Ascending aorta (tissue), 2 donors: ENCODE data around the gene PRPF40A. TPM values are rescaled to one million over a fixed set of nuclear protein-coding genes. Genes with fewer than 3 reads are reported as not detected.

Experiments
- DNase-seq, 2 donors: peaks; one replicate each; pipeline ENCODE4 v3.0.0-alpha.2; 2019; ENCODE audit warnings: low spot score in 2 of 2
- H3K27ac ChIP-seq, 2 donors: fragments of 200-600 bp; sonication (generic); one replicate each; pipeline ENCODE4 v1.5.1; 2016 to 2017; ENCODE audit warnings: mild to moderate bottlenecking in 1 of 2
- H3K27me3 ChIP-seq: fragments of 200-600 bp; sonication (generic); one replicate; pipeline ENCODE4 v1.5.1; 2017
- H3K36me3 ChIP-seq, 2 donors: fragments of 200-600 bp; sonication (generic); one replicate each; pipeline ENCODE4 v1.5.1; 2016
- H3K4me1 ChIP-seq, 2 donors: fragments of 200-600 bp; sonication (generic); one replicate each; pipeline ENCODE4 v1.5.1; 2016 to 2017; ENCODE audit warnings: mild to moderate bottlenecking in 1 of 2
- H3K4me3 ChIP-seq, 2 donors: fragments of 200-600 bp; sonication (generic); one replicate each; pipeline ENCODE4 v1.5.1; 2016 to 2017; ENCODE audit warnings: mild to moderate bottlenecking in 1 of 2
- H3K9me3 ChIP-seq, 2 donors: fragments of 200-600 bp; sonication (generic); one replicate each; pipeline ENCODE4 v1.5.1; 2016
- CTCF ChIP-seq, 3 experiments: fragments of 200-600 bp in 2 of 3; fragments of 450-650 bp in 1 of 3; sonication (generic) in 2 of 3; IDR thresholded peaks; one replicate each; pipeline ENCODE4 v1.5.1; 2016 to 2019; ENCODE audit warnings: antibody characterized with exemption in 3 of 3, mild to moderate bottlenecking in 1 of 3, moderate library complexity in 1 of 3
- intact Hi-C: fragments of 100-400 bp; cut with DNase I; formaldehyde crosslinking; loops from one replicate; pipeline ENCODE4 v1.15.1; 2023
- total RNA-seq: library from RNA; depleted of rRNA; stranded (reverse); fragments of >200 nt; gene quantifications from one replicate; pipeline ENCODE4 v1.1.0, GENCODE V29; 2016

PRPF40A gene
- total RNA-seq, 1 donor from 2014 or later, result 28.9 TPM

GRCh38 chr2:152632736-152633135 is 84.5 kb downstream of the PRPF40A start:
- Histone ChIP-seq H3K4me3 (no peak overlapping the region), H3K27me3 (no peaks in the 10 kb centered on the region), H3K9me3 (no peaks in the 10 kb centered on the region), H3K4me1 (no peaks in the 10 kb centered on the region), H3K27ac (no peak overlapping the region), H3K36me3 (peaks cover 31 to 65% of the 10 kb centered on the region in 2 donors)
- intact Hi-C loops, result no loop called here
- no peak for DNase-seq
- TF ChIP-seq CTCF (IDR thresholded peaks at IDR 0.05), result no peak

GRCh38 chr2:152630466-152630865 is 86.8 kb downstream of the PRPF40A start:
- no peak overlapping the region for H3K27ac ChIP-seq
- intact Hi-C loops, result no loop called here
- no peak for DNase-seq
- no peaks in the 10 kb centered on the region for H3K9me3 ChIP-seq
- no peak for TF ChIP-seq CTCF (IDR thresholded peaks at IDR 0.05)
- no peaks in the 10 kb centered on the region for H3K4me1 ChIP-seq
- no peak overlapping the region for H3K4me3 ChIP-seq
- H3K36me3 ChIP-seq, result peaks cover 25 to 53% of the 10 kb centered on the region in 2 donors
- no peaks in the 10 kb centered on the region for H3K27me3 ChIP-seq

- TF ChIP-seq CTCF (IDR thresholded peaks at IDR 0.05), result no peak
- no peak overlapping the region for H3K4me3 ChIP-seq
- no peak overlapping the region for H3K27ac ChIP-seq
- no peaks in the 10 kb centered on the region for H3K4me1 ChIP-seq
- peaks cover 25 to 53% of the 10 kb centered on the region in 2 donors for H3K36me3 ChIP-seq
- DNase-seq, result no peak
- H3K9me3 ChIP-seq, result no peaks in the 10 kb centered on the region
- no peaks in the 10 kb centered on the region for H3K27me3 ChIP-seq
- intact Hi-C loops, result loop anchor here (5.0 kb wide), 2 partner anchors 292 to 592 kb away; partner anchors contain the start of gene FMNL2
Measured at GRCh38 chr2:152629202-152629601, 88.1 kb downstream of the PRPF40A start.

- TF ChIP-seq CTCF (IDR thresholded peaks at IDR 0.05), result peak; percentile 47 to 76 (median 57)
- intact Hi-C loops, result loop anchor here (2.0 to 5.0 kb wide), 3 partner anchors 290 to 590 kb away; partner anchors contain the start of gene FMNL2
- H3K9me3 ChIP-seq, result no peaks in the 10 kb centered on the region
Measured at GRCh38 chr2:152627351-152627957, 89.8 kb downstream of the PRPF40A start.

GRCh38 chr2:152626911-152627339 is 90.3 kb downstream of the PRPF40A start:
- no peak for DNase-seq

More at GRCh38 chr2:152627351-152627957, 89.8 kb downstream of the PRPF40A start:
- DNase-seq, result no peak
- Histone ChIP-seq H3K27me3 (no peaks in the 10 kb centered on the region), H3K4me3 (no peak overlapping the region), H3K36me3 (peaks cover 21 to 39% of the 10 kb centered on the region in 2 donors), H3K4me1 (peaks cover 0 to under 1% of the 10 kb centered on the region in 2 donors), H3K27ac (peak overlapping the region in 1 of 2 donors; percentile 5)

More at GRCh38 chr2:152626911-152627339, 90.3 kb downstream of the PRPF40A start:
- Histone ChIP-seq H3K9me3 (no peaks in the 10 kb centered on the region), H3K4me3 (no peak overlapping the region), H3K36me3 (peaks cover 19 to 33% of the 10 kb centered on the region in 2 donors), H3K27me3 (no peaks in the 10 kb centered on the region), H3K27ac (peak overlapping the region; percentile 5 to 55), H3K4me1 (peaks cover 0 to 2% of the 10 kb centered on the region in 2 donors)
- no peak for TF ChIP-seq CTCF (IDR thresholded peaks at IDR 0.05)
- intact Hi-C loops, result loop anchor here (2.0 to 5.0 kb wide), 3 partner anchors 290 to 590 kb away; partner anchors contain the start of gene FMNL2
